GM12874 (cell line): ENCODE measurements around the gene SPOCK2.

ENCODE experiments used
- TF ChIP-seq, protein P1 (sequence below): IDR thresholded peaks from 2 replicates; pipeline ENCODE4 v1.5.1; 2011; ENCODE audit warnings: low read depth, mild to moderate bottlenecking, control low read depth, low read length, moderate library complexity; ENCODE audit not compliant: insufficient read depth

The SPOCK2 gene

DNA sequence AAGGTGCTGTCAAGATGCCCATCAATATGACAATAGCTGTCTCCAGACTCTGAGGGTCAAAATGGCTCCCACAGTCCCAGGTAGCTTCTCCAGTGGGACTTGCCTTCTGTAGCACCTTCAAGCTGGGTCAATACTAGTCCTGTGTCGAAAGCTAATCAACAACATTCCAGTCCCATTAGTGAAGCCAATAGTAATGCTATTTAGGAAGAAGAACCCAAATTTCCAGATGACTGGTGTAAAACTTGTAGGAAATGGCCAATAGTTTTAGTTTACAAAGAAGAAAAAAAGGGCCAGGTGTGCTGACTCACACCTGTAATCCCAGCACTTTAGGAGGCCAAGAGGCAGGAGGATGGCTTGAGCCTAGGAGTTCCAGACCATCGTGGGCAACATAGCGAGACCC lies 2.0 kb upstream of the SPOCK2 start:
- TF ChIP-seq, protein P1, sequence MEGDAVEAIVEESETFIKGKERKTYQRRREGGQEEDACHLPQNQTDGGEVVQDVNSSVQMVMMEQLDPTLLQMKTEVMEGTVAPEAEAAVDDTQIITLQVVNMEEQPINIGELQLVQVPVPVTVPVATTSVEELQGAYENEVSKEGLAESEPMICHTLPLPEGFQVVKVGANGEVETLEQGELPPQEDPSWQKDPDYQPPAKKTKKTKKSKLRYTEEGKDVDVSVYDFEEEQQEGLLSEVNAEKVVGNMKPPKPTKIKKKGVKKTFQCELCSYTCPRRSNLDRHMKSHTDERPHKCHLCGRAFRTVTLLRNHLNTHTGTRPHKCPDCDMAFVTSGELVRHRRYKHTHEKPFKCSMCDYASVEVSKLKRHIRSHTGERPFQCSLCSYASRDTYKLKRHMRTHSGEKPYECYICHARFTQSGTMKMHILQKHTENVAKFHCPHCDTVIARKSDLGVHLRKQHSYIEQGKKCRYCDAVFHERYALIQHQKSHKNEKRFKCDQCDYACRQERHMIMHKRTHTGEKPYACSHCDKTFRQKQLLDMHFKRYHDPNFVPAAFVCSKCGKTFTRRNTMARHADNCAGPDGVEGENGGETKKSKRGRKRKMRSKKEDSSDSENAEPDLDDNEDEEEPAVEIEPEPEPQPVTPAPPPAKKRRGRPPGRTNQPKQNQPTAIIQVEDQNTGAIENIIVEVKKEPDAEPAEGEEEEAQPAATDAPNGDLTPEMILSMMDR: no peak

DNA sequence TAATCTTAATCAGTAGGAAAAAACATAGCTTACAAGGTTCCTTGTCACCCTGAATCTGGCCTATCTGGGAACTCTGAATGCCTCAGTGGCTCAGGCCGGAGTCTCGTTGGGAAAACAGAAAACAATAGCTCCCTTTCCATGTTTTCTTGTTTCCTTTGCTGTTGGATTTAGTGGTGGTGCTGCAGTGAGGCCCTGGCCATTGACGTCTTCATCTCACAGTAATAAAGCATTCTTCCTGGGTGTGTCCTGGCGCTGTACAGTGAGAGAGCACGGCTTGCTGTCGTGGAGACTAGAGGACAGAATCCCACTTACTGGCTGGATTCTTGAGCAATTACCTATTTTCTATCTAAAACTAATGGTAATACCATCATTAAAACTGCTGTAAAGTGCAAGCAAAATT lies 1.3 kb upstream of the SPOCK2 start:
- TF ChIP-seq, protein P1: no peak

DNA sequence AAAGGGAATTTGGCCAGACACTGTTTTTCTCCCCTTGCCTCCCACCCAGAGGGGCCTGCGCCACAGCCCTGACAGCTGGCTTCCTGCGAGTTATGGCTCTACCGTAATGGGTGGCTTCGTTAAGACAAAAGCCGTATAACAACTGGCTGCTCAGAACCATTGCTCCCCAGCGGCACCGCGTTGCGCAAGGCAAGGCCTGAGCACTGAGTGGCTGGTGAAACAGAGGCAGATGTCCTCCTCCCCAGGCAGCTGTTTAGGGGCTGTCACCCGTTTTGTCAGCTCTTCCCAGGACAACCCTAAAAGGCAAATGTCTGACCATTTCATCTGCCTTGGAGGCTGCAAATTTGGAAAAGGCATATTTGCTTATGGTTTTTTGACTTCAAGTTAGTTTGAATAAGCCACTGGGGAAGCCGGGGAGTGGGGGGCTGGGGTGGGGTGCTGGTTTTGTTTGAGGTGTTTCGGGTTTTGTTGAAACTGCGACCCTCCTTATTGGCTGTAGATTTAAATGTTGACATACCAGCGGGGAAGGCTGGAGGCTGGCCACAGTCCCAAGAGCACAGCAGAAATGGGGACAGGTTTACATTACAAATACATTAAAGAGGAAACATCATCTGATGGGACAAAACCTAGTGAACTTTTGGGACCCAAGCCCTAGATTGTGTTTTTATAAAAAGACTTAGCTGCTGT lies 681 bp upstream of the SPOCK2 start:
- TF ChIP-seq, protein P1: no peak

DNA sequence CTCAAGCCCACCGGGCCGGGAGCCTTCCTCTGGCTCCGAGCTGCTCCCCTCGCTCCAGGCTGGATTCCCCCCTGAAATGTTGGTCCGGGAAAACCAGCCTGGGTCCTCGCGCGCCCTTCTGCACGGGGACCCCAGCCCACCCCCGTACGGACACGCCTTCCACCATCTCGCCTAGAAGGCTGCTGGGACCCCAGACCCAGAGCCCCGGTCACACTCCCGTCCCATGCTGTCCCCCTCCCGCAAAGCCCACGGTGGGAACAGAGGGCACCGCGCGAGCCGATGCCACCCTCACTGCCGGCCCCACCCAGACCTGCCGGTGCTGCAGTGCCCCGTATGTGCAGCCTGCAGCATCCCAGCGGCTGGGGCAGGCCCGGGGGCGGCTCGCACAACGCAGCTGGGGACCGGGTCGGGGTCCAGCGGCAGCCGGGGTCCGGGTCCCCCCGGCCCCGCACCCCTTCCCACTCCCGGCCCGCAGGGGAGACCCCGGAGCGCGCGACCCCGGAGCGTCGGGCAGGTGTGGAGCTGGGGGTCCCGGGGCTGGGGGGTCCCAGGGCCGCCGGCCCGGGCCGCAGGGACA lies 871 bp downstream of the SPOCK2 start:
- TF ChIP-seq, protein P1: no peak

DNA sequence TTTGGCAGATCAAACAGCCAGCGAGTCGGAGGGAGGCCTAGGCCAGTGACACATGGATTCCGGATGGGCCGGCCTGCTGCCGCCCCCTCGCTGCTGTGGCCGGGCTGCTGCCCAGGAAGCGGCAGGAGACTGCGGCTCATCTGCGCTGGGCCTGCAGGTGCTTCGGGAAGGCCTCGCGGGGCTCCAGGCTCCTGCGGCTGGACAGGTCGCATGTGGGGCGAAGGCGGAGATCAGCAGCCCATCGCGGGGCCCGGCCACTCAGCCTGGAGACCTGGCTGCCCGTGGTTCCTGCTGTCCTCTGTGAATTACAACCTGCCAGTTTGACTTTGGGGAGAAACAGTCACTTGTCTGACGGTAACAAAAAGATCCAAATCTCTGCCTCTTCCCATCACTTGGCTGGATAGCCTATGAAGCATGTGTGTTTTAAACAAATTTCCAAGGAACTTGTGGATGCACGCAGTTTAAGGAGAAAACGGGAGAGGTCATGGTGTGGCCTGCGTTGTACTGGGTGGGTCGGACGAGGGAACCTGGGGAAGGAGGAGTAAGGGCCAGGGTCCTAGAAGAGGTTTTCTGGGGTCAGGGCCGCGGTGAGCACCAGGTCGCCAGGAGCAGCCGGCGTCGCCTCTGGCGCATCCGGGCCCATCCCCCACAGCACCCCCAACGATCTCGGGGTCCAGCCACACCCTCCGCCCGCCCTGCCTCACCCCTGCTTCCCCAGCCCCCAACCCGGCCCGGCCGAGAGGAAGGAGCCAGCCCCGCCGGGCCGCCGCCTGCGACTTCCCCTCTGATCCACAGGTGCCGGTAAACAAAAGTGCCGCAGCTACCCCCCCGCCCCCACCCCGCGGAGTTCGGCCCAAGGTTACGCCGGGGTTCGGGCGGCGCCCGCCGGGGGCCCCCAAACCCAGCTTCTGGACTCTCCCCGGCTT lies 1.6 kb downstream of the SPOCK2 start:
- TF ChIP-seq, protein P1: no peak

DNA sequence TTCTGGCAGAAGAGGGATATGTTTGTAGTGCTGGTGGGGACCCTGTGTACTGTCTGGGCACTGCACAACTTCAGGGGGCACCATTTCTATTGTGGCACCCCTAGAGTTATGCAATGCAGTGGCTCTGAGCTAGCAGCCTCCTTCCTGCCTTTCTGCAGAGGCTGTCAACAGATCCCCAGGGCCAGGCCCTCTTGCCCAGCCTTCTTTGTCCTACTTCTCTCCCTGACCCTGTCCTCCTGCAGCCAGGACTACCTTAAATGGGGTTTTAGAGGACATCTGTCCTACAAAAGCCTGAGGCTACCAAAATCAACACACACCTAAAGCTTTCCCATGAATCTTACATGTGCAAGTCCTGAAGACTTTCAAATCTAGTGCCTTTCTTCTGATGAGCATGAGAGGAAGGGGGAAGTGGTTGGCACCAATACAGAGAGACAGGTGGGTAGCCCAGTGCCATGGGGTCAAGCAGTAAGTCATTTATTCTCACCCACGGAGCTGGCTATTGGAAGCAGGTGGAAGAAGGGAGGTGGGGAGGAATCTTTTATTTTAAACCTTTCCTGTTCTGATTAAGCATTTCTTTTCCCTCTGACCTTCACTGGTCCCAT lies 2.4 kb downstream of the SPOCK2 start:
- TF ChIP-seq, protein P1: no peak

DNA sequence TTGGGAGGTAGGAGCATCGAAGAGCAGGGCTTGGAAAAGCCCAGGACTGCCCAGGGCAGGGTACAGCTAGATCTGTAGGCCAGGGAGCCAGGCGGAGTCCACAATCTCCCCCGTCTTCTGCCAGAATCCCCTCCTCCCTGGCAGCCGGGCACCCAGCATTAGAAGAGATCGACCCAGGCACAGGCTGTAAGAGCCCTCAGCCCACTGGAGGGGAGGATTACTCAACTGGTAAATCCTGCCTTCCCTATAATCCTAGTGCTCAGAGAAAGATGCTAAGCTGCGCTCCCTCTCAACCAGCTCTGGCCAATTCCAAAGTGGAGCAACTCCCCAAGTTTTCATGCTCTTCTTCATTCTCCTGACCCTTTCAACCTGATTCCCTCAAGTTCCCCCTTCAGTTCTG lies 3.2 kb downstream of the SPOCK2 start:
- TF ChIP-seq, protein P1: no peak
